Measurements from ENCODE around the gene GALNT2.

DNA sequence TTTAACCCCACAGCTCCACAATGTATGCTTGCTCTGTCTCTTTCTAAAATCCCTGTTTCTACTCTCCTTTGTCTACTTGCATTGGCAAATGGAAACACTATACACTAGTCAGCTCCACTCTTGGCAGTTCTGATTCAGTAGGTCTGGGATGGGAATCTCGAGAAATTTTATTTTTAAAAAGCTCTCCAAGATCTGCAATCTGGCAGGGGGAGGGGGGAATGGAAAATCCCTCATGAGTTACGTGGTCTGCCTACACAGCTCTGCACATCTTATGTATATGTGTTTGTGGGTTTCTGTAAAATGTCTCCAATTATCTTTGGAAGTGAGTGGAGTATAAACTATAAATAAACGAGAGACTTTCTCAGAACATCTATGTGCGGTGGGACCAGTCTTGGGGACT lies 9.9 kb upstream of the GALNT2 start:
- TF ChIP-seq, protein P1, sequence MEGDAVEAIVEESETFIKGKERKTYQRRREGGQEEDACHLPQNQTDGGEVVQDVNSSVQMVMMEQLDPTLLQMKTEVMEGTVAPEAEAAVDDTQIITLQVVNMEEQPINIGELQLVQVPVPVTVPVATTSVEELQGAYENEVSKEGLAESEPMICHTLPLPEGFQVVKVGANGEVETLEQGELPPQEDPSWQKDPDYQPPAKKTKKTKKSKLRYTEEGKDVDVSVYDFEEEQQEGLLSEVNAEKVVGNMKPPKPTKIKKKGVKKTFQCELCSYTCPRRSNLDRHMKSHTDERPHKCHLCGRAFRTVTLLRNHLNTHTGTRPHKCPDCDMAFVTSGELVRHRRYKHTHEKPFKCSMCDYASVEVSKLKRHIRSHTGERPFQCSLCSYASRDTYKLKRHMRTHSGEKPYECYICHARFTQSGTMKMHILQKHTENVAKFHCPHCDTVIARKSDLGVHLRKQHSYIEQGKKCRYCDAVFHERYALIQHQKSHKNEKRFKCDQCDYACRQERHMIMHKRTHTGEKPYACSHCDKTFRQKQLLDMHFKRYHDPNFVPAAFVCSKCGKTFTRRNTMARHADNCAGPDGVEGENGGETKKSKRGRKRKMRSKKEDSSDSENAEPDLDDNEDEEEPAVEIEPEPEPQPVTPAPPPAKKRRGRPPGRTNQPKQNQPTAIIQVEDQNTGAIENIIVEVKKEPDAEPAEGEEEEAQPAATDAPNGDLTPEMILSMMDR (IDR thresholded peaks at IDR 0.05; ENCODE audit: insufficient read depth, low read length, poor library complexity, severe bottlenecking): no peak
- TF ChIP-seq EZH2phosphoT487 (conservative IDR thresholded peaks at IDR 0.05; ENCODE audit: low read length): no peak
